Natural killer cell (primary cell): ENCODE measurements around the gene PRKRA. TPM values are rescaled to one million over a fixed set of nuclear protein-coding genes. Genes with fewer than 3 reads are reported as not detected.
"Not testable (repeated sequence)": the region's sequence is repeated elsewhere in the genome, so short reads cannot be mapped to it uniquely, and the experiment has no call there.

Experiments
- ATAC-seq, 3 donors: fragments of 150-1000 bp in 2 of 3; fragments of 200-7000 bp in 1 of 3; cut with Tn5 transposase; 1 replicate in 1 of 3; 2 replicates in 2 of 3; pipeline ENCODE4 v1.10.0; 2021; ENCODE audit warnings: mild to moderate bottlenecking in 2 of 3, moderate library complexity in 2 of 3
- DNase-seq, 2 donors: peaks; one replicate each; pipeline versions ENCODE4 v3.0.0 to v3.0.0-alpha.2; 2013 to 2021; ENCODE audit warnings: mixed read lengths in 1 of 2
- H3K27ac ChIP-seq: one replicate; pipeline ENCODE4 v1.5.1; 2013; ENCODE audit warnings: mild to moderate bottlenecking, low read length
- H3K27me3 ChIP-seq: one replicate; pipeline ENCODE4 v1.6.1; 2013; ENCODE audit warnings: low read length; ENCODE audit not compliant: control insufficient read depth, insufficient read depth
- H3K36me3 ChIP-seq: one replicate; pipeline ENCODE4 v1.6.1; 2013; ENCODE audit warnings: low read length; ENCODE audit not compliant: control insufficient read depth, insufficient read depth
- H3K4me1 ChIP-seq: one replicate; pipeline ENCODE4 v1.6.1; 2013; ENCODE audit warnings: low read length; ENCODE audit not compliant: control insufficient read depth, insufficient read depth
- H3K4me3 ChIP-seq: one replicate; pipeline ENCODE4 v1.5.1; 2013; ENCODE audit warnings: low read length
- H3K9me3 ChIP-seq: one replicate; pipeline ENCODE4 v1.6.1; 2013; ENCODE audit warnings: low read length; ENCODE audit not compliant: control insufficient read depth, insufficient read depth
- H3K27ac Mint-ChIP-seq, 2 donors: one replicate each; pipeline ENCODE4 v1.8.0; 2022; ENCODE audit warnings: mild to moderate bottlenecking in 2 of 2, mixed read lengths in 2 of 2, moderate library complexity in 1 of 2
- H3K27me3 Mint-ChIP-seq, 2 donors: one replicate each; pipeline ENCODE4 v1.8.0; 2022; ENCODE audit warnings: low read depth in 2 of 2, mixed read lengths in 2 of 2
- H3K36me3 Mint-ChIP-seq: one replicate; pipeline ENCODE4 v1.8.0; 2022; ENCODE audit warnings: mixed read lengths
- H3K4me1 Mint-ChIP-seq, 2 donors: one replicate each; pipeline ENCODE4 v1.8.0; 2022; ENCODE audit warnings: mixed read lengths in 2 of 2
- H3K4me3 Mint-ChIP-seq: one replicate; pipeline ENCODE4 v1.8.0; 2022; ENCODE audit warnings: mild to moderate bottlenecking, moderate library complexity, mixed read lengths
- H3K9me3 Mint-ChIP-seq, 2 donors: one replicate each; pipeline ENCODE4 v1.8.0; 2022; ENCODE audit warnings: mixed read lengths in 2 of 2
- WGBS: methylation state at CpG from one replicate; pipeline ENCODE4 v1.1.7; 2013; ENCODE audit warnings: missing lambda C conversion rate; ENCODE audit not compliant: insufficient coverage; 5-methylcytosine and 5-hydroxymethylcytosine counted together
- intact Hi-C: fragments of 100-400 bp; cut with micrococcal nuclease; formaldehyde crosslinking; loops from one replicate; pipeline ENCODE4 v1.14.2; 2022
- total RNA-seq, 4 donors: library from RNA; stranded (reverse); fragments of 120-200 nt in 1 of 4; gene quantifications; one replicate each; pipeline versions ENCODE4 v1.2.3 to v1.2.4, GENCODE V29; 2013 to 2022
- TF ChIP-seq, protein P1 (sequence below): fragments of 200-600 bp; IDR thresholded peaks from one replicate; pipeline ENCODE4 v1.8.0; 2022; ENCODE audit warnings: antibody characterized with exemption

Gene PRKRA
- total RNA-seq, 3 donors from 2014 or later (not counting 1 experiment from before 2014, with no cell fraction given), result 42.1 to 48.3 (median 44.0) TPM

GRCh38 chr2:178413472-178414265 lies 37.3 kb downstream of the PRKRA start:
- Mint-ChIP-seq H3K4me3 (peak overlapping the region; percentile 96), H3K9me3 (no peaks in the 10 kb centered on the region), H3K27ac (peak overlapping the region; percentile 84 to 99), H3K36me3 (no peaks in the 10 kb centered on the region), H3K4me1 (peaks cover 22 to 27% of the 10 kb centered on the region in 2 donors), H3K27me3 (no peaks in the 10 kb centered on the region)
- Histone ChIP-seq H3K36me3 (no peaks in the 10 kb centered on the region), H3K4me3 (peak overlapping the region; percentile 59), H3K4me1 (peaks cover 12% of the 10 kb centered on the region), H3K9me3 (no peaks in the 10 kb centered on the region), H3K27me3 (no peaks in the 10 kb centered on the region), H3K27ac (peak overlapping the region; percentile 73)
- DNase-seq (peak; percentile 65 to 83), ATAC-seq (peak; percentile 77 to 81 (median 79))
- intact Hi-C loops, result loop anchor here (1.0 to 2.0 kb wide), 3 partner anchors 16 to 301 kb away; partner anchors contain the start of genes FKBP7 and RBM45
- TF ChIP-seq, protein P1, sequence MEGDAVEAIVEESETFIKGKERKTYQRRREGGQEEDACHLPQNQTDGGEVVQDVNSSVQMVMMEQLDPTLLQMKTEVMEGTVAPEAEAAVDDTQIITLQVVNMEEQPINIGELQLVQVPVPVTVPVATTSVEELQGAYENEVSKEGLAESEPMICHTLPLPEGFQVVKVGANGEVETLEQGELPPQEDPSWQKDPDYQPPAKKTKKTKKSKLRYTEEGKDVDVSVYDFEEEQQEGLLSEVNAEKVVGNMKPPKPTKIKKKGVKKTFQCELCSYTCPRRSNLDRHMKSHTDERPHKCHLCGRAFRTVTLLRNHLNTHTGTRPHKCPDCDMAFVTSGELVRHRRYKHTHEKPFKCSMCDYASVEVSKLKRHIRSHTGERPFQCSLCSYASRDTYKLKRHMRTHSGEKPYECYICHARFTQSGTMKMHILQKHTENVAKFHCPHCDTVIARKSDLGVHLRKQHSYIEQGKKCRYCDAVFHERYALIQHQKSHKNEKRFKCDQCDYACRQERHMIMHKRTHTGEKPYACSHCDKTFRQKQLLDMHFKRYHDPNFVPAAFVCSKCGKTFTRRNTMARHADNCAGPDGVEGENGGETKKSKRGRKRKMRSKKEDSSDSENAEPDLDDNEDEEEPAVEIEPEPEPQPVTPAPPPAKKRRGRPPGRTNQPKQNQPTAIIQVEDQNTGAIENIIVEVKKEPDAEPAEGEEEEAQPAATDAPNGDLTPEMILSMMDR, result no peak
- under 1% methylated on average over 45 of the region's 45 CpGs for WGBS

- H3K27me3 Mint-ChIP-seq, H3K36me3 ChIP-seq, H3K36me3 Mint-ChIP-seq, H3K4me3 ChIP-seq, H3K27ac ChIP-seq, ATAC-seq, H3K9me3 Mint-ChIP-seq, H3K9me3 ChIP-seq, DNase-seq, H3K27me3 ChIP-seq, intact Hi-C loops: not testable (repeated sequence)
- H3K4me1 ChIP-seq, result peaks cover 12% of the 10 kb centered on the region
- Mint-ChIP-seq H3K27ac (peak overlapping the region in 1 of 2 donors; percentile 99), H3K4me3 (peak overlapping the region; percentile 96), H3K4me1 (peaks cover 22 to 27% of the 10 kb centered on the region in 2 donors)
- WGBS, result 98% methylated on average over 8 of the region's 8 CpGs
Measured at GRCh38 chr2:178412453-178412852, 38.5 kb downstream of the PRKRA start.

DNA sequence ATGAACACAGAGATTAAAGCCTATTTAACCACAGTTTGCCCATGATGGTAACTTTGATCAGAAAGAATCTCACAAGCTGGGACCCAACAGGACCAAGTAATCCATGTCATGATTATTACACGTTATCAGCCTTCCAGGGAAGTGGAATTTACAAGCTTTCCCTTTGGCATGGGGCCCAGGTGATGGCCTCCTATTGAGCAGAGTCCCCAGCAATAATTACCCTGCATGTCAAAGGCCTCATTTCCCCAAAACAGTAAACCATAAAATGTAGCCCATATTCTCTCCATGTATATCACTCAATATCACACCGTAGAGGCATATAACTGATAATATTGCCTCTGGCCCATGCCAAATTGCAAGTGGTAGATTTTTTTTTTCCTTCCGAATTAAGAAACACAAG lies 38.9 kb downstream of the PRKRA start:
- DNase-seq (no peak), ATAC-seq (no peak)
- Mint-ChIP-seq H3K9me3 (no peaks in the 10 kb centered on the region), H3K27ac (no peak overlapping the region), H3K27me3 (no peaks in the 10 kb centered on the region), H3K4me3 (peak overlapping the region; percentile 25), H3K4me1 (peaks cover 22 to 27% of the 10 kb centered on the region in 2 donors), H3K36me3 (no peaks in the 10 kb centered on the region)
- intact Hi-C loops, result no loop called here
- 69% methylated on average over 2 of the region's 3 CpGs for WGBS
- peaks cover 12% of the 10 kb centered on the region for H3K4me1 ChIP-seq
- no peaks in the 10 kb centered on the region for H3K36me3 ChIP-seq
- H3K9me3 ChIP-seq, result no peaks in the 10 kb centered on the region
- no peak overlapping the region for H3K27ac ChIP-seq
- H3K4me3 ChIP-seq, result no peak overlapping the region
- H3K27me3 ChIP-seq, result no peaks in the 10 kb centered on the region
- TF ChIP-seq, protein P1, result no peak

DNA sequence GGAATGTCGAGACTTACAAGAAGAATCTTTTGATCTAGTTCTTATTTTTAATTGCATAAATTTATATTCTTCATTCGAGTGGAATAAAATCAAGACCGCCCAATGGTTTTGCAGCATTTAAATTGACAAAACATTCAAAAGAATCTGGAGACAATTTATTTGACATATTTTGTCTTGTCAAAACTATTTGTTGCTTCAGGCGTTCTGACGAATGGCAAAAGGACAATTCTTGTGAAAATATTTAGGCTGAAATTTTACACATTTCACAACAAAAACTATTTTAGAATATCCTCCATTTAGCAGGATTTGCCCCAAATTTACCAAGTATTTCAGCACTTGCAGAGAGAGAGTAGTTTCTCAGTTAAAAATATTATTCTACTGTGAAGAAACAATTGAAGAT lies 41.7 kb downstream of the PRKRA start:
- 88% methylated on average over 4 of the region's 5 CpGs for WGBS
- TF ChIP-seq, protein P1, result no peak

More for the DNA sequence above, 41.7 kb downstream of the PRKRA start:
- Histone ChIP-seq H3K9me3 (no peaks in the 10 kb centered on the region), H3K4me3 (no peak overlapping the region), H3K27me3 (no peaks in the 10 kb centered on the region), H3K36me3 (no peaks in the 10 kb centered on the region), H3K4me1 (peaks cover 5% of the 10 kb centered on the region), H3K27ac (no peak overlapping the region)
- no peak overlapping the region for H3K4me3 Mint-ChIP-seq
- ATAC-seq (no peak), DNase-seq (no peak)
- intact Hi-C loops, result no loop called here
- H3K9me3 Mint-ChIP-seq, result no peaks in the 10 kb centered on the region
- no peaks in the 10 kb centered on the region for H3K36me3 Mint-ChIP-seq
- H3K27ac Mint-ChIP-seq, result no peak overlapping the region
- H3K4me1 Mint-ChIP-seq, result peaks cover 12 to 16% of the 10 kb centered on the region in 2 donors
- H3K27me3 Mint-ChIP-seq, result no peaks in the 10 kb centered on the region
